A549 treated with CORT108297 at 1 μM for 4 hours (cell line): ENCODE results near the gene CXCL8. TPM values are rescaled to one million over a fixed set of nuclear protein-coding genes. Genes with fewer than 3 reads are reported as not detected.

Experiments used
- total RNA-seq: library from RNA; stranded (reverse); fragments of 200-300 nt; extraction: Qiagen RNA extraction; gene quantifications from 5 replicates; pipeline ENCODE4 v1.2.3, GENCODE V29; 2022

CXCL8 gene
- 5.9 to 27.4 TPM (median 13.4 TPM) in 5 replicates for total RNA-seq

DNA sequence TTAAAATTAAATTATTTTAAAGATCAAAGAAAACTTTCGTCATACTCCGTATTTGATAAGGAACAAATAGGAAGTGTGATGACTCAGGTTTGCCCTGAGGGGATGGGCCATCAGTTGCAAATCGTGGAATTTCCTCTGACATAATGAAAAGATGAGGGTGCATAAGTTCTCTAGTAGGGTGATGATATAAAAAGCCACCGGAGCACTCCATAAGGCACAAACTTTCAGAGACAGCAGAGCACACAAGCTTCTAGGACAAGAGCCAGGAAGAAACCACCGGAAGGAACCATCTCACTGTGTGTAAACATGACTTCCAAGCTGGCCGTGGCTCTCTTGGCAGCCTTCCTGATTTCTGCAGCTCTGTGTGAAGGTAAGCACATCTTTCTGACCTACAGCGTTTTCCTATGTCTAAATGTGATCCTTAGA, at the start of gene CXCL8:
Gene CXCL8 (plus strand): TSS at position 217 of the 426 bp plus-strand sequence. CDS start 90 bp downstream, at position 307.

Other genes with a start within 250 kb of the CXCL8 start
- 0.73 to 1.1 TPM (median 0.98 TPM) in 5 replicates for gene RASSF6, start 120.1 kb upstream of the CXCL8 start, total RNA-seq
- gene CXCL6, start 96.1 kb downstream of the CXCL8 start, total RNA-seq = 0.05 to 0.12 TPM (median 0.07 TPM) in 3 of 5 replicates, not detected in the others
- gene PF4V1, start 112.7 kb downstream of the CXCL8 start, total RNA-seq = not detected in 5 replicates
- gene CXCL1, start 128.8 kb downstream of the CXCL8 start, total RNA-seq = 9.1 to 35.8 TPM (median 16.9 TPM) in 5 replicates
- gene PF4, start 241.5 kb downstream of the CXCL8 start, total RNA-seq = 0.36 to 1.2 TPM (median 0.67 TPM) in 5 replicates
- 0.15 to 0.19 TPM in 2 of 5 replicates, not detected in the others for gene PPBP, start 247.6 kb downstream of the CXCL8 start, total RNA-seq